ENCODE measurements around the gene SVOPL.
"Not testable (repeated sequence)": the region's sequence is repeated elsewhere in the genome, so short reads cannot be mapped to it uniquely, and the experiment has no call there.

Gene SVOPL

DNA sequence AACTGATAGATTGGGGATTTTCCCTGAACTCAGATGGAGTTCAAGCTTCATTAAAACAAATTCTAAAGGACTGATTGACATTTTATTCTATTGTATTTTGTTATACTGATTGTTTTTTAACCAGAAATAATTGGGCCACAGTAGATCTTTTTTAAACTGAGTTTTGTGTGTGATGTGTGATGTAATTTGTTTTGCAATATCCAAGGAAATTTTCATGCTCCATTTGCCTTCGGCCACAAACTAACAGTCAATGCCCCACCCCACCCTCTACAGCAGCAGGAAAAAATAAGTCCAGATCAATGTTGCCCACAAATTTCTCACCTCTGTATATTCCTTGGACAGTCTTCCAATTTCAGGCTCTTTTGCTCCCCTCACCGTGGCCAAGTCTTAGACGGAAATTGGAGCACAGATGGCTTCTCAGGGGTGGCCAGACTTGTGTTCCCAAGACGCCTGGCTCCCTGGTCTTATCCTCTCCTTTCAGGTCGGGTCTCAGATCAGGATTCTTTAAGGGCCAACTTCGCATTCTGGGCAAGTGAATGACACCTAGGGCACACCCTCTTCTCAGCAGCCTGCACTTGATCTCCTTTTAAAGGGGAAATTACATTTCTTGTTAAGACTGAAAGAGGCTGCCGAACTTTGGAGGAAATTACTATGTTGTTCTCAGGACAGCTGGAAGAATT lies at the start of gene SVOPL:
SVOPL (minus strand) TSS at position 506 of the 680 bp plus-strand sequence. CDS start 22,317 bp downstream, outside the sequence.
- DNase-seq: no peak

- DNase-seq: no peak
Observed at GRCh38 chr7:138750473-138750872, 49.3 kb upstream of the SVOPL start.

GRCh38 chr7:138749960-138750359 lies 48.8 kb upstream of the SVOPL start:
- no peak for DNase-seq

- DNase-seq: no peak
Observed at GRCh38 chr7:138748666-138749065, 47.5 kb upstream of the SVOPL start.

GRCh38 chr7:138746073-138746472 lies 44.9 kb upstream of the SVOPL start:
- DNase-seq: no peak

DNA sequence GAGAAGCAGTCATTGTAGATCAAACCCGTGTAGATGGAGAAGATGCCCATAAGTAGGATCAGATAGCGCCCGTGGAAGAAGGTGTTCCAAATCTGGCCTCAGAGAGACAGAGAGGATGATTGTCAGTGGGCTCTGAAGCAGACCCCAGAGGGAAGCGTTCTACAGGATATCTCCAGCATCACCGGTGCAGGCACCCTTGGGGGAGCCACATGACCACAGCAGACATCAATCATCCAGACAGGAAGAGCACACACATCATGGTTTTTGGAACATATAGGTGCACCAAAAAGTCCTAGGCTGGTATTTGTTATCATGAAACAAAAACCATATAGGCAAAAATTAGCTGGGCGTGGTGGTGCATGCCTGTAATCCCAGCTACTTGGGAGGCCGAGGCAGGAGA lies 44.0 kb upstream of the SVOPL start:
- no peak for DNase-seq

GRCh38 chr7:138741453-138741735 lies 40.2 kb upstream of the SVOPL start:
- DNase-seq: no peak

DNA sequence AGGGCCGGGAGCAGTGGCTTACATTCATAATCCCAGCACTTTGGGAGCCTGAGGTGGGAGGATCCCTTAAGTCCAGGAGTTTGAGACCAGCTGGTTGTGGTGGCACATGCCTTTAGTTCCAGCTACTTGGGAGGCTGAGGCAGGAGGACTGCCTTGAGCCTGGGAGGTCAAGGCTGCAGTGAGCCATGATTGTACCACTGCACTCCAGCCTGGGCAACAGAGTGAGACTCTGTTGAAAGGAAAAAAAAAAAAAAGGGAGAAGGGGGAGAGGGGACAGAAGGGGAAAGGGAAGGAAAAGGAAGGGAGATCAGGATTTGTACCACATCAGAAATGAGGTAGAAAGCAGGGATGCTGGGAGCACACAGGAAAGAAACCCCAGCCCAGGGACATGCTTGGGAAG lies 38.7 kb upstream of the SVOPL start:
- no peak for DNase-seq

- peak; percentile 83 for DNase-seq
Observed at GRCh38 chr7:138738551-138739335, 37.6 kb upstream of the SVOPL start.

DNA sequence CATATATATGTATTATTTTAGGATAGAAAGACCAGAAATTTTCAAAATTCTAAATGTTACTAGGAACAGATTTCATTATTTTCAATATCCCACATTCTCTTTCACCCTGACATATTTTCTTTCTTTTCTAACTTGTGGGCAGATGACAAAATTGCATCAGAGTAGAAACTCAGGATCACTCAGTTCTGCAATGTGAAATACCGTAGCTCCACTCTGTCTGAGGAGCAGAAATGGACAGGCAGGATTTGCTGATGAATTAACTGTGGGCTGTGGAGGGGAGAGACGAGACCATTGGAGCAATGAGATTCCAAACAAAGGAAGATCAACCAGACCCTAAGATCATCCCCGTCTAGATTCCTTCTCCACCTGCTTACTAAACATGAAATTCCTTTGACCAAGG lies 37.0 kb upstream of the SVOPL start:
- no peak for DNase-seq

DNA sequence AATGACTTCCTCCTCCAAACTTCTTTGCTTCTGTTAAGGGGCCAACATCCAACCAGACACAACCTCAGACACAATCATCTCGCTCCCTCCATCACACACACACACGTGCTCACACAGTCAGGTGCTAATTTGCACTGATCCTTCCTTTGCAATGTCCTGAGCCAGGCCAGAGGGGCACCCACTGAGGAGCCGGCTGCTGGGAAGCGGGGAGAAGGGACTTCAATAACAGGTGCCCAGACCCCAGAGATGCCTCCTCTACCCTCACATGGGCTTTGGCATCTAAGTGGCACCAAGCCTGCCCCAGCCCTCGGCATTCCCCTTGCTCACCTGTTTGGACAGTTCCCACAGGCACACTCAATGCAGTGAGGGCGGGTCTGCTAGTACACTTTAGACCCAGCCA lies 34.2 kb upstream of the SVOPL start:
- no peak for DNase-seq

- not testable (repeated sequence) for DNase-seq
Observed at GRCh38 chr7:138731733-138732132, 30.6 kb upstream of the SVOPL start.

DNA sequence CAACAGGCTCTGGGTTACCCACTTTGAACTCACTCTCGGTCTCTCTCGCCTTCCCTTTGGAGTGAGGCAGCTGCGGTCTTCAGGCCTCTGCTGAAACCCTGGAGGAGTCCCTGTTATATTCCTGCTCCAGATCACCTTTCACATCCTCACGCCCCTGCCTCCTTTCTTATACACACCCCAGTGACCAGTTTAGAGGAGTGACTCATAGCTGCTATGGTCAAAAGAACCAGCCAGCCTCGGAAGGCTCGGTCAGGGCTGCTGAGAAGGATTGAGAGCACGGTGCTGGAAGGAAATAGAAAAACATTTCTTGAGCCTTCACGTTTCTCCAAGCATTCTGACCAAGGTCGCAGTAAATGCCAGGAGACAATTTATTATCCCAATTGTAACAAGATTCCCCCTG lies 28.3 kb upstream of the SVOPL start:
- peak; percentile 12 for DNase-seq

DNA sequence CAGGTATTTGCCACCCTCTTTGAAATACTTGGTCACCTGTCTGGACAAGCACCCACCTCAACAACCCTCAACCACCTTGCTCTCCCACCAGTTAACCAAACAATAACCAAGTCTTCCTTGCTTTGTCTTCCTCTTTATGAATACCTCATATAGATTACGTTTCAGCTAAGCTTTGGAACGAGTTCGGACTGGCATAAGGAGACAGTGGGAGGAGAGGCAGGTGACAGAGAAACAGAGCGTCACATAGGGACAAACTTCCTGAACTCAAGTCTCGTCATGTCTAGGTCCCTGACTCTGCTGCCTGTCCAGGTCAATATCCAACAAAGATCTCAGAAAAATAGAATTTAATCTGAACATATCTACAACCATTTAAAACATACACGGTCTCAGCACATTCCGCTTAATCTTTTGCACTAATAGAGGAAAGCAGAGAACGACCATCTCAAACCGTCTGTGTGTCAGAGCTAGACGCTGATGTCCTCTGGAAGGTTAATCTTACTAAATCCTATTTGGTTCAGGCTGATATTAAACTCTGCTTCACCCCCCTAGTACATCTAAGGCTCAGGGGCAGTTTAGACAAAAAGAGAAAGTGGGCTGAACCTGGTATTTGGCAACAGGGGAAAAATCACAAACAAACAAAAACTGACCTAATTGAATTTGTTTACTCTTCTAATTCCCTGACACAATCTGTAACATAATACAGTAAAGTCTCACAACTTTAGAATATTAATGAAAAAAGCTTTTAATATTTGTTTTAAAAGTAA lies 26.4 kb upstream of the SVOPL start:
- DNase-seq: no peak

- DNase-seq: no peak
Observed at GRCh38 chr7:138726288-138726687, 25.1 kb upstream of the SVOPL start.

DNA sequence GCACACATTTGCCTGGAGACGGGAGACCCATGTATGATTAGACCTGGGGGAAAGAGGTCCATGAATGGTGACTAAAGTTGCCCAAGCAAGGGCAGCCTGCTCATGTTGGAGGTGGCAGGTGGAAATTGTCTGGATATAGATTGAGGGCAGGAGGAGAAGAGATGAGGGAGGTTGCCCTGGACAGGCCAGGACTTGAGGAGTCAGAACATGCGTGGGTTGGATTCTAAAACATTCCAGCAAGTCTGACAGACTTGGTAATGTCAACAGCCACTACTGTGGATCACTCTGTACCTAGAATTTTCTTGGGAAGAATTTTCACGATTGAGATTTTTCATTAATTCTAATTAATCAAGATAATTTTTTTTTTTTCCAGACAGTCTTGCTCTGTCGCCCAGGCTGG lies 19.1 kb upstream of the SVOPL start:
- DNase-seq: peak; percentile 12

- DNase-seq: no peak
Observed at GRCh38 chr7:138716889-138717288, 15.7 kb upstream of the SVOPL start.

- DNase-seq: no peak
Observed at GRCh38 chr7:138713191-138713590, 12.0 kb upstream of the SVOPL start.

DNA sequence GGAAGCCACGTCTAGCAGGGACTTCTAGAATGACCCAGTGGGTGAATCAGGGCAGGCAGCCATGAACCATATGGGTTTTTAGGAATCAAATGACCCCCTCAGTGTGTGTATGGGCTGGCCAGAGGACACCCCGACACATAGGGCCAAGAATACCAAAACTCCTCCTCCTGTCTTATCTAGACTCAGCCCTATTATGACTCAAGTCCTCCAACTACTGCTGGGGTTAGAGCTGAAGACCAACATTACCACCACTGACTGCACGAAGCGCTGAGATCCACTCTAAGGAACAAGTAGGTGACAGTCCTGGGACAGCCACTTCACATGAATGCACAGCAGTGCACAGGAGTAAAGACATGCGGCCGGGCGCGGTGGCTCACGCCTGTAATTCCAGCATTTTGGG lies 11.5 kb upstream of the SVOPL start:
- no peak for DNase-seq

GRCh38 chr7:138710536-138711385 lies 9.6 kb upstream of the SVOPL start:
- no peak for DNase-seq

GRCh38 chr7:138705167-138705566 lies 4.0 kb upstream of the SVOPL start:
- no peak for DNase-seq

- DNase-seq: no peak
Observed at GRCh38 chr7:138701537-138701923, 368 bp upstream of the SVOPL start.

DNA sequence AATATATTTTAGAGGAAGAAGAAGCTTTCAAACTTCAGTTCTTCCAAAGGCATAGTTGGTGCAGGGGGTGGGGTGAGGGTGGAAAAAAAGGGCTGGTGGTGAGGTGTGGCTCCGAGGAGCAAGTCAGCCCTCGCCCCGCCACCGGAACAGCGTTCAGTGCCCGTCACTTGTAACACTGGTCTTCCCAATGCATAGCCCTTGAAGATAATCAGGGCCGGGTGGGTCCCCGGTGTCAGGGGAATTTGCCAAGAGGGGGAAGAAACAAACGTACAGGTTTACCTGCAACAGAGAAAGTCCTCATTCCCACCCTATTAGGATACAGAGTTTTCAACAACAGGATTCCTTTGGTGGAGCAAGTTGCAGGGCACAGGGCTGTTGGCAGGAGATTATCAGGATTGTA lies 1.5 kb downstream of the SVOPL start:
- no peak for DNase-seq
